HG03575 (cell line): ENCODE data around the gene SPAG17.
"Not testable (repeated sequence)": the region's sequence is repeated elsewhere in the genome, so short reads cannot be mapped to it uniquely, and the experiment has no call there.

ENCODE experiments used
- ATAC-seq: cut with Tn5 transposase; IDR thresholded peaks from one replicate; pipeline ENCODE4 v1.9.1; 2021; ENCODE audit not compliant: unreplicated experiment, insufficient number of reproducible peaks, low FRiP score; ENCODE audit errors: extremely low read depth

The SPAG17 gene

GRCh38 chr1:117933769-117934168, 251.3 kb downstream of the SPAG17 start:
- no peak for ATAC-seq

GRCh38 chr1:117932576-117932975, 252.5 kb downstream of the SPAG17 start:
- ATAC-seq = no peak

GRCh38 chr1:117930484-117930883, 254.5 kb downstream of the SPAG17 start:
- ATAC-seq = no peak

- no peak for ATAC-seq
Measured at GRCh38 chr1:117930173-117930447, 254.9 kb downstream of the SPAG17 start.

- peak; percentile 94 for ATAC-seq
Measured at GRCh38 chr1:117929343-117930172, 255.5 kb downstream of the SPAG17 start, which contains the start of the genes GDAP2 and WDR3. TSS of gene GDAP2 (minus strand) at chr1:117929621. CDS start at chr1:117920357, 9,264 bp downstream. TSS of gene WDR3 (plus strand) at chr1:117929739. CDS start at chr1:117933320, 3,581 bp downstream.

- ATAC-seq = peak; percentile 17
Measured at GRCh38 chr1:117928881-117929342, 256.1 kb downstream of the SPAG17 start.

- no peak for ATAC-seq
Measured at GRCh38 chr1:117925981-117926380, 259.0 kb downstream of the SPAG17 start.

- ATAC-seq = not testable (repeated sequence)
Measured at GRCh38 chr1:117922717-117923116, 262.3 kb downstream of the SPAG17 start.

- ATAC-seq = no peak
Measured at GRCh38 chr1:117921991-117922390, 263.0 kb downstream of the SPAG17 start.

GRCh38 chr1:117919376-117919775, 265.7 kb downstream of the SPAG17 start:
- ATAC-seq = no peak

- no peak for ATAC-seq
Measured at GRCh38 chr1:117911051-117911450, 274.0 kb downstream of the SPAG17 start.

GRCh38 chr1:117905019-117905418, 280.0 kb downstream of the SPAG17 start:
- no peak for ATAC-seq

- no peak for ATAC-seq
Measured at GRCh38 chr1:117904485-117904884, 280.5 kb downstream of the SPAG17 start.
